Measurements from ENCODE around the gene TCFL5.

The TCFL5 gene

DNA sequence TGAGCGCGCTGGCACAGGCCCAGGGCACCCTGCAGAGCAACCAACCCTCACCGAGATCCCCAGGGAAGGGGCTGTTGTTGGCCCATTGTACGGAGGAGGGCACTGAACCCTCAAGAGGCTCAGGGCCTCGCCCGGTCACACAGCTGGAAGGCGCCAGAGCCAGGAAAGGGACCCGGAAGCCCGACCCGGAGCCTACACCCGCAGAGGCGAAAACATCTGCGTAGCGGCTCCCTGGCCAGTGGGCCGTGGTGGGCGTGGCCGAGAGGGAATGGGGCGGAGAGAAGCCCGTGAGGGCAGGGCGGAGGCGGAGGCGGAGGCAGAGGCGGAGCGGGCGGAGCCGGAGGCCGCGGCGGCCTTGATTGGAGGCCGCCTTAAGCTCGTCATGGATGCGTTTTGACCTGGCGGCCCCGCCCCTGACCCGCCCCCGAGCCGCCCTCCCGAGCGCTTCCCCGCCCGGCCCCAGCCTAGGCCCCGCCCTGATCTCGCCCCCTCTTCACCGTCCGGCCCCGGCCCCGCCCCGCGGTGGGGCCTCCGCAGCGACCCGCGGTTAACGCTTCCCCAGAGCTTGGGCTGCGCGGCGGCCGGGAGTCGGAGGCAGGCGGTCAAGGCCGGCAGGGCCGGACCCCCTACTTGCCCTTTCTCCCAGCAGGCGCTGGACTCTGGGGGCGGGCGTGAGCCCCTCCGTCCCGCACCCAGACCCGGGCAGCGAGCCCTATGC is 67.5 kb downstream of the TCFL5 start:
- DNase-seq: peak; percentile 82

DNA sequence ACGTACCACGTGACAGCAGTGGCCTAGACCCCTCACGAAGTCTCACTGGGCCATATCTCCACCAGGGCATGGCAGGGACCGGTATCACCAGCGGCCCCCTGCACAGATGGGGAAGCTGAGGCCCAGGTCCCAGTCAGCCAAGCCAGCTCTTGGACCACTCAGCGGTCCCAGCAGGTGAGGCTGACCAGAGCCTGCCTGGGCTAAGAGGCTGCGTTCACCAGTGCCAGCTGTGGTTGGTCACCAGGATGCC is 67.9 kb downstream of the TCFL5 start:
- DNase-seq: no peak

DNA sequence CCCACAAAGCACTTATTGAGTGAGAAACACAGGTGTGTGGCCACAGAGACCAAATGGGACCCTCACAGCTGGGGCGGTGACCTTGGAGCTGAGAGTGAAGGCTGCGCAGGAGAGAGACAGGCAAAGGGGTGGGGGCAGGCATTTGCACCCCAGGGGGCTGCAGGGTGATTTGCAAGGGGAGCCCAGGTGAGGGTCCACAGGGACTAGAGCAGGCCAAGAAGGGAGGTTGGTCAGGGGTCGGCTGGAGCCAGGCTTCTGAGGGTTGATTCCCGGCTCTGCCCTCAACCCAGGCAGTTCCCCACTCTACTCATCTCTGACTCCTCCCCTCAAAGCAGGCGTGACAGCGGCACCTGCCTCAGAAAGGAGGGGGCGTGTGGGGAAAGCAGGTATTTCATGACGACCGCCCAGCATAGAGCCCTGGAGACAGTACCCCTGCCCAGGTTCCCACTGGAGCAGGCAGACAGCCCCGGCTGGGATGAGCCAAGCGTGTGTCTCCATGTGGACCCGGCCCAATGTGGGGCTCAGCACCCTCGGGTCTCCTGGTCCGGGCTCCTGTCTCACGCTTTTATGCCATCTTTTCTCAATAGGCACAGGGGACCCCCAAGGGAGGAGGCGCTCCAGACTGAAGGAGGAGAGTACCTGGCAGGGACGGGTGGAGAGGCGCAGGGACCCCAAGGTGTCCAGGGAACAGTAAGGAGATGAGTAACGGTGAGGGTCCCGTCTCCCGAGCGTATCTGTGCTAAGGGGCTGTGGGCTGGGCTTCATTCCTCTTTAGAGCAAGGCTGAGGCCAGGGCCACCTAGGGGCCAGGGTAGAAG is 68.5 kb downstream of the TCFL5 start:
- no peak for DNase-seq

DNA sequence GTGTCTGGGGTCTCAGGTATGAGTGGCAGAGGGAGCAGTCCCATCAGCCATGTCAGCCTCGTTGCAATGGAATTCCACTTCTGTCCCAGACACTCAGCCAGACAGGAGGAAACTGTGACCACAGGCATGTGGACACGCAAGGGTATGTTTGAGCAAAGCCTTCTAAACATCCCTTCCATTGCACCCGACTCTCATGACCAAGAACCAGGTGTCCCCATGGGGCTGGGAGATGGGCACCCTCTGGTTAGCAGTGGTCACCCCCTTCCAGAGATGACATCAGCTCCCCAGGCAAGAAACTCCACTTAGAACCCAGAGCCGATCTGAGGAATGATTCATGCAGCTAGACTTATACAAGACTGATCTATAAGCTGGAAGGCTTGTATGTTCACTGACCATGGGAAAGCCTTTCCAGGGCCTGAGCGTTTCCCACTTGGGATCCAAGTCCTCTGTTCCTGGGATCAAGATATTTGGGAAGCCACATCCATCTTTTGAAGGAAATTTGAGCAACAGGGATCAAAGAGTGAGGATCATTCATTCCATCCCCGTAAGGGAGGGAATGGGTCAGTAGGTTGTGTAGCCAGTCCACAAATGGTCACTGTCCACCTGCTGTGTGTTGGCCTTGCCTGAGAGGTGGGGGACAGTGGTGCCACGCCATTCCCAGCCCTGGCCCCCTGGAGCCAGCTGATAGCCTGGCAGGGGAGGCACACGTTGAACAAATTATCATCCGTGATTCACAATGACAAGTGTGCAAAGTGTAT is 69.3 kb downstream of the TCFL5 start:
- no peak for DNase-seq

DNA sequence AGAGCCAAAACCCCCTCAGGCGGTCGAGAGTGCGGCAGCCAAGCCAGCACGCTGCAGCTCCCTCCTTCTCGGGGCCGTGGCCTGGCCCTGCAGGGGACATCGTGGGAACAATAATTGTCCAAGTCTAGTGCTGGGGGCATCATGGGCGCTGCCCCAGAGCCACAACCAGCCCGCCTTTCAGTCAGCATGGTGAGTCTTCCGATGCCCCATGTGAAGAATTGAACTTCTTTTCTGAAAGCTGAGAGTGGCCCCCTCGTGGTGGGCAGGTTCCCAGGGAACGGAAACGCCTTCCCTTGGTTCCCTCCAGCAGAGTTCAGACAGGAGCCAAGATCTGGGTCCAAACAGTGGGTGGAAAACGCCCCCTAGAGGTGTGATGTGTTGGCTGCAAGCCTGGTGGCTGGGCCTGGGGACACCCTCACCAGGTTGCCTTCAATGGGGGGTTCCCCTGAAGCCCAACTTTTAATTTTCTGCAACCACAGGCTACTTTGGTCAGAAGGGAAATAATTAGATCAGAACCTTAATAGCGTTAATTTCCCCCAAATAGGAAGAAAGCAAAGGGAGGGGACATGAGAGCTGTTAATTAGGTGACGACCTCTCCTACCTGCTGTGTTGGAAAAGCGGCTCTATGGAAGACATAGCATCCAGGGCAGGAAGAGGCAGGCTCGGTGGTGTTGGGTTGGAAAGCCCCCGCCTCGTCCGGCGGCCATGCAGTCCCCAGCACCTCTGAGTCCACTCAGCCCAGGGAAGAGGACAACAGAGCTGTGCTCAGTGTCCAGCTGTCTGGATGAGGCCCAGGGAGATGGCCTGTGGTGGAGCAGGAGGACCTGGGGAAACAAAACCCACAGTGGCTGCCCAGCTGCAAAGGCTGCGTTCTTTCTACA is 70.1 kb downstream of the TCFL5 start:
- peak; percentile 60 for DNase-seq
